Right lobe of liver (tissue), 6 donors: ENCODE results near the gene SRM. TPM values are rescaled to one million over a fixed set of nuclear protein-coding genes. Genes with fewer than 3 reads are reported as not detected.
A peak's percentile ranks its signal among the peaks of the same experiment; 100 is the strongest.

Source experiments
- ATAC-seq, 4 donors: fragments of 200-7000 bp; cut with Tn5 transposase; one replicate each; pipeline ENCODE4 v1.9.1; 2020; ENCODE audit warnings: mild to moderate bottlenecking in 4 of 4, moderate library complexity in 4 of 4
- DNase-seq, 3 donors: peaks; one replicate each; pipeline ENCODE4 v3.0.0-alpha.2; 2020
- H3K27ac ChIP-seq, 3 donors: fragments of 200-600 bp; one replicate each; pipeline ENCODE4 v1.8.0; 2022
- H3K27me3 ChIP-seq, 2 donors: fragments of 200-600 bp; one replicate each; pipeline ENCODE4 v1.8.0; 2022
- H3K36me3 ChIP-seq, 4 donors: fragments of 200-600 bp; sonication (generic) in 1 of 4; one replicate each; pipeline versions ENCODE4 v1.5.1 to v1.8.0; 2017 to 2022; ENCODE audit warnings: control low read depth in 1 of 4
- H3K4me1 ChIP-seq, 4 donors: fragments of 200-600 bp; sonication (generic) in 1 of 4; one replicate each; pipeline versions ENCODE4 v1.5.1 to v1.8.0; 2017 to 2022; ENCODE audit warnings: control low read depth in 1 of 4
- H3K4me3 ChIP-seq, 3 donors: fragments of 200-600 bp; one replicate each; pipeline ENCODE4 v1.8.0; 2022
- H3K9me3 ChIP-seq, 4 donors: fragments of 200-600 bp; sonication (generic) in 1 of 4; one replicate each; pipeline versions ENCODE4 v1.5.1 to v1.8.0; 2017 to 2022; ENCODE audit warnings: control low read depth in 1 of 4
- POLR2A ChIP-seq: fragments of 450-650 bp; IDR thresholded peaks from one replicate; pipeline ENCODE4 v1.6.1; 2017; ENCODE audit warnings: antibody characterized with exemption, mild to moderate bottlenecking
- WGBS: methylation state at CpG from one replicate; pipeline ENCODE4 v1.1.6; 2018; ENCODE audit warnings: low coverage, low lambda C conversion rate; ENCODE audit not compliant: insufficient coverage; ENCODE audit errors: missing lambda C conversion rate; 5-methylcytosine and 5-hydroxymethylcytosine counted together
- intact Hi-C, 2 donors: fragments of 100-400 bp; cut with DNase I; formaldehyde crosslinking; loops; one replicate each; pipeline versions ENCODE4 v1.11.2 to v1.14.1; 2022
- total RNA-seq, 6 experiments: library from RNA; depleted of rRNA in 2 of 6; stranded (reverse); fragments of >200 nt in 2 of 6; fragmentation: NEBNext Ultra II Directional in 3 of 6; extraction: Animal tissue kit (Norgen Biotek cat#: 25700) in 3 of 6; gene quantifications; one replicate each; pipeline versions ENCODE4 v1.1.0 to v1.2.4, GENCODE V29; 2016 to 2023
- TF ChIP-seq, protein P1 (sequence below), 4 donors: fragments of 200-600 bp in 3 of 4; fragments of 450-650 bp in 1 of 4; IDR thresholded peaks; one replicate each; pipeline versions ENCODE4 v1.5.1 to v1.8.0; 2016 to 2022; ENCODE audit warnings: antibody characterized with exemption in 4 of 4, mild to moderate bottlenecking in 2 of 4
- donor health status: DM: no; HTN: yes; CAD: no.
- donor health status: DM: no; HTN: no; CAD: no.
- donor health status: DM: no; HTN: no; CAD: no.
- donor health status: DM: no; HTN: yes; CAD: no.
- donor health status: DM: no; HTN: yes; CAD: no.

SRM gene
- total RNA-seq, 6 experiments from 2014 or later = 24.3 to 72.8 (median 31.6) TPM

DNA sequence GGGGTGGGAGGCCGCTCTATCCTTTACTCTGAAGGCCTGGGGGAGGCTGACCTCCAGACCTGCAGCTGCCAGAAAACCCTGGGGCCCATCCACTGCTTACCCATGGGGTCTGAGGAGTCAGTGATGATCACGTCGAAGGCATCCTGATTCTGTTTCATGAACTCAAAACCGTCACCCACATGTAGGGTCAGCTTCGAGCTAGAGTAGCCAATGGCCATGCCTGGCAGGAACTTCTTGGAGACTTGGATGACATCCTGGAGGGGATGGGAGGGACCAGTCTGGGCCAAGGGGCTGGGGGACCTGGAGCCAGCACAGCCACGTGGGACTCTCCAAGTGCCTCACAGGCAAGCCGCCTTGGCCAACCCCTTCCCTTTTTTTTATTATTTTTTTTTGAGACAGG lies 3.3 kb downstream of the SRM start:
- TF ChIP-seq POLR2A = no peak
- TF ChIP-seq, protein P1, sequence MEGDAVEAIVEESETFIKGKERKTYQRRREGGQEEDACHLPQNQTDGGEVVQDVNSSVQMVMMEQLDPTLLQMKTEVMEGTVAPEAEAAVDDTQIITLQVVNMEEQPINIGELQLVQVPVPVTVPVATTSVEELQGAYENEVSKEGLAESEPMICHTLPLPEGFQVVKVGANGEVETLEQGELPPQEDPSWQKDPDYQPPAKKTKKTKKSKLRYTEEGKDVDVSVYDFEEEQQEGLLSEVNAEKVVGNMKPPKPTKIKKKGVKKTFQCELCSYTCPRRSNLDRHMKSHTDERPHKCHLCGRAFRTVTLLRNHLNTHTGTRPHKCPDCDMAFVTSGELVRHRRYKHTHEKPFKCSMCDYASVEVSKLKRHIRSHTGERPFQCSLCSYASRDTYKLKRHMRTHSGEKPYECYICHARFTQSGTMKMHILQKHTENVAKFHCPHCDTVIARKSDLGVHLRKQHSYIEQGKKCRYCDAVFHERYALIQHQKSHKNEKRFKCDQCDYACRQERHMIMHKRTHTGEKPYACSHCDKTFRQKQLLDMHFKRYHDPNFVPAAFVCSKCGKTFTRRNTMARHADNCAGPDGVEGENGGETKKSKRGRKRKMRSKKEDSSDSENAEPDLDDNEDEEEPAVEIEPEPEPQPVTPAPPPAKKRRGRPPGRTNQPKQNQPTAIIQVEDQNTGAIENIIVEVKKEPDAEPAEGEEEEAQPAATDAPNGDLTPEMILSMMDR (IDR thresholded peaks at IDR 0.05) = no peak
- no peak for DNase-seq
- no peak for ATAC-seq
- Histone ChIP-seq H3K27me3 (no peaks in the 10 kb centered on the region), H3K9me3 (no peaks in the 10 kb centered on the region), H3K36me3 (peaks cover 0 to 13% (median under 1%) of the 10 kb centered on the region in 4 donors), H3K4me1 (peaks cover 0 to 7% (median 3%) of the 10 kb centered on the region in 4 donors), H3K4me3 (no peak overlapping the region), H3K27ac (no peak overlapping the region)
- intact Hi-C loops = no loop called here
- 83% methylated on average over 2 of the region's 7 CpGs for WGBS

DNA sequence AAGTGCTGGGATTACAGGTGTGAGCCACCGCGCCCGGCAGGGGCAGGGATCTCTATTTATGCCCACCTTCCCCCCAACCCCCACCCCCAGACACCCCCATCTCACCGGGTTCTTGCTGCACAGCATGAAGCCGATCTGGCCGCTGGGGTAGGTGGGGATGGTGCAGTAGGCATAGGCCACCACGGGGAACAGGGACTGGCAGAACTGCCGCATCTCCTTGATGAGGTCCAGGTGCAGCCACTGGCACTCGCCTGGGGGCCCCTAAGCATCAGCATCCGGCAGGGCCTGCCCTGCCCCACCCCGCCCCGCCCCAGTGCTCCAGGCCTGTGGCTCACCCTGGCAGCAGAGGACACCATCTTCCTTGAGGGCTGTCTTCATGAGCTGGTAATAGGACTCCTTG lies 4.1 kb downstream of the SRM start:
- TF ChIP-seq, protein P1 (IDR thresholded peaks at IDR 0.05) = no peak
- TF ChIP-seq POLR2A = no peak
- Histone ChIP-seq H3K36me3 (peaks cover 0 to 13% (median under 1%) of the 10 kb centered on the region in 4 donors), H3K27me3 (no peaks in the 10 kb centered on the region), H3K4me1 (peaks cover 0 to 5% (median 0%) of the 10 kb centered on the region in 4 donors), H3K27ac (no peak overlapping the region), H3K4me3 (no peak overlapping the region), H3K9me3 (no peaks in the 10 kb centered on the region)
- WGBS = no CpG with 5 or more reads among the region's 12 CpGs
- DNase-seq (no peak), ATAC-seq (no peak)
- intact Hi-C loops = no loop called here

DNA sequence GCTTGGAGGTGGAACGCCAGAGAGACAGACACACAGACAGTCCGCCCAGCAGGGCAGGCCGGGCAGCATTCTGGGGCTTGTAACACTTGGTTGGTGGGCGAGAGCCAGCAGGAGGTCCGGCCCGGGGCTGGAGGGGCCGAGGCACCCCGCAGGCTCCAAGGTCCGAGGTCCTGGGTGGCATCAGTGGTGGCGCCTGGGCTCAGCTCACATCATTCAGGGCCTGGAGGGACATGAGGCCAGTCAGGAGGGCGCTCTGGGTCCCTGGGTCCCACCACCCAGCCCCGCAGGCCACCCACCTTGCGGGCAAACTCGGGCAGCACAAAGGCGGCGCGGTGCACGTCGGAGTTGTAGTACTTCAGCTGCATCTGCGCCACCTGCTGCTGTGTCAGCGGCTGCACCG lies 5.2 kb downstream of the SRM start:
- H3K9me3 ChIP-seq = no peaks in the 10 kb centered on the region
- no CpG with 5 or more reads among the region's 22 CpGs for WGBS
- DNase-seq (no peak), ATAC-seq (no peak)
- H3K4me1 ChIP-seq = peaks cover 0 to 5% (median 0%) of the 10 kb centered on the region in 4 donors
- no peak for TF ChIP-seq POLR2A
- TF ChIP-seq, protein P1 (IDR thresholded peaks at IDR 0.05) = no peak
- intact Hi-C loops = no loop called here
- H3K4me3 ChIP-seq = no peak overlapping the region
- H3K27me3 ChIP-seq = no peaks in the 10 kb centered on the region
- H3K36me3 ChIP-seq = peaks cover 0 to 13% (median under 1%) of the 10 kb centered on the region in 4 donors
- H3K27ac ChIP-seq = no peak overlapping the region

DNA sequence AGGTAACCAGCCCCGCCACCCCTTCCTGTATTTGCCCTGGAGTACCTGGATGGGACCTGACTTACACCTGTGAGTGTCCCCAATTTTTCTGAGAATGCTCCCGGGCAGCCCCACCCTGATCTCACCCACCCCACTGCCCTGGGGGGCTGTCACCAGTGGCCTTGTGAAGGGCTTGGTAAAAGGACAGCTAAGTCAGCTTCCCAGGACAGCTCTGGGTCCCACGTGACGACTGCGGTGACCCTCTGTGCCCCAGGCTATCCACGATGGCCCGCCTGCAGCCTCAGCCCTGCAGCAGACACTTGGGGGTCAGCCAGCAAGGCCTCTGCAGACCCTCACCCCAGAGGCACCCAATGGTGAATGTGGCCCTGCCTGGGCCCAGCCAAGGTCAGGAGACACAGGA lies 5.6 kb downstream of the SRM start:
- no peak for ATAC-seq
- no peak for TF ChIP-seq POLR2A
- TF ChIP-seq, protein P1 (IDR thresholded peaks at IDR 0.05) = no peak
- intact Hi-C loops = no loop called here
- Histone ChIP-seq H3K4me1 (peaks cover 0 to 5% (median 0%) of the 10 kb centered on the region in 4 donors), H3K9me3 (no peaks in the 10 kb centered on the region), H3K27ac (no peak overlapping the region), H3K36me3 (peaks cover 0 to 13% (median under 1%) of the 10 kb centered on the region in 4 donors), H3K27me3 (no peaks in the 10 kb centered on the region), H3K4me3 (no peak overlapping the region)
- DNase-seq = no peak
- WGBS = no CpG with 5 or more reads among the region's 7 CpGs

GRCh38 chr1:11053758-11054137 lies 6.1 kb downstream of the SRM start:
- intact Hi-C loops = no loop called here
- DNase-seq = no peak

More at GRCh38 chr1:11053758-11054137, 6.1 kb downstream of the SRM start:
- Histone ChIP-seq H3K9me3 (no peaks in the 10 kb centered on the region), H3K27ac (no peak overlapping the region), H3K27me3 (no peaks in the 10 kb centered on the region), H3K36me3 (peaks cover 0 to 13% (median under 1%) of the 10 kb centered on the region in 4 donors), H3K4me1 (peaks cover 0 to 2% (median 0%) of the 10 kb centered on the region in 4 donors), H3K4me3 (no peak overlapping the region)
- TF ChIP-seq POLR2A = no peak
- TF ChIP-seq, protein P1 (IDR thresholded peaks at IDR 0.05) = no peak
- WGBS = no CpG with 5 or more reads among the region's 10 CpGs
- peak; percentile 19 to 52 (median 28) for ATAC-seq
